Eye (tissue), 1 donor: ENCODE results near the gene RAD51B.
"Not testable (repeated sequence)": the region's sequence is repeated elsewhere in the genome, so short reads cannot be mapped to it uniquely, and the experiment has no call there.

Source experiments
- DNase-seq: peaks from one replicate; pipeline ENCODE4 v3.0.0-alpha.2; 2015

Gene RAD51B

GRCh38 chr14:68084256-68084655 lies 264.7 kb downstream of the RAD51B start:
- DNase-seq: peak; percentile 25

GRCh38 chr14:68085742-68086141 lies 266.2 kb downstream of the RAD51B start:
- DNase-seq: no peak

- DNase-seq: peak; percentile 85
These were observed 268.9 kb downstream of the RAD51B start for GRCh38 chr14:68088451-68088854.

GRCh38 chr14:68089146-68089731 lies 269.7 kb downstream of the RAD51B start:
- DNase-seq: peak; percentile 77

GRCh38 chr14:68094158-68094557 lies 274.6 kb downstream of the RAD51B start:
- DNase-seq: no peak

GRCh38 chr14:68094752-68095151 lies 275.2 kb downstream of the RAD51B start:
- DNase-seq: no peak

- no peak for DNase-seq
These were observed 278.1 kb downstream of the RAD51B start for GRCh38 chr14:68097727-68098126.

GRCh38 chr14:68098834-68099233 lies 279.3 kb downstream of the RAD51B start:
- DNase-seq: peak; percentile 52

GRCh38 chr14:68099495-68100045 lies 280.0 kb downstream of the RAD51B start:
- DNase-seq: peak; percentile 45

GRCh38 chr14:68101715-68102301 lies 282.2 kb downstream of the RAD51B start:
- not testable (repeated sequence) for DNase-seq

- DNase-seq: no peak
These were observed 284.3 kb downstream of the RAD51B start for GRCh38 chr14:68103853-68104252.

- DNase-seq: no peak
These were observed 284.9 kb downstream of the RAD51B start for GRCh38 chr14:68104518-68104917.

GRCh38 chr14:68105816-68106215 lies 286.2 kb downstream of the RAD51B start:
- no peak for DNase-seq

GRCh38 chr14:68106456-68106855 lies 286.9 kb downstream of the RAD51B start:
- DNase-seq: no peak

- DNase-seq: no peak
These were observed 287.3 kb downstream of the RAD51B start for GRCh38 chr14:68106905-68107304.

GRCh38 chr14:68109132-68109900 lies 289.7 kb downstream of the RAD51B start:
- DNase-seq: no peak

GRCh38 chr14:68111097-68111852 lies 291.7 kb downstream of the RAD51B start:
- peak; percentile 64 for DNase-seq

GRCh38 chr14:68111853-68112270 lies 292.3 kb downstream of the RAD51B start:
- DNase-seq: no peak

GRCh38 chr14:68112442-68112841 lies 292.9 kb downstream of the RAD51B start:
- DNase-seq: peak; percentile 75

- DNase-seq: peak; percentile 48
These were observed 293.9 kb downstream of the RAD51B start for GRCh38 chr14:68113343-68113930.

GRCh38 chr14:68115952-68116351 lies 296.4 kb downstream of the RAD51B start:
- DNase-seq: not testable (repeated sequence)

GRCh38 chr14:68122651-68123050 lies 303.1 kb downstream of the RAD51B start:
- peak; percentile 37 for DNase-seq

GRCh38 chr14:68124050-68124449 lies 304.5 kb downstream of the RAD51B start:
- no peak for DNase-seq
